ENCODE results near the gene SYNE1.

The SYNE1 gene

GRCh38 chr6:152598421-152598820 lies 38.7 kb downstream of the SYNE1 start:
- TF ChIP-seq POLR2A (IDR thresholded peaks at IDR 0.05; ENCODE audit: low read length) (no peak), GATA1 (IDR thresholded peaks at IDR 0.05; ENCODE audit: low read depth, low read length) (no peak)
- no peak for DNase-seq

- no peak for TF ChIP-seq GATA1 (IDR thresholded peaks at IDR 0.05; ENCODE audit: low read depth, low read length)
- DNase-seq: no peak
Measured at GRCh38 chr6:152596726-152597125, 40.4 kb downstream of the SYNE1 start.

GRCh38 chr6:152595499-152595898 lies 41.7 kb downstream of the SYNE1 start:
- TF ChIP-seq POLR2A (IDR thresholded peaks at IDR 0.05; ENCODE audit: low read length): no peak
- no peak for DNase-seq

GRCh38 chr6:152594701-152595100 lies 42.5 kb downstream of the SYNE1 start:
- TF ChIP-seq GATA1 (IDR thresholded peaks at IDR 0.05; ENCODE audit: low read depth, low read length) (no peak), POLR2A (IDR thresholded peaks at IDR 0.05; ENCODE audit: low read length) (no peak)
- DNase-seq: no peak

- TF ChIP-seq GATA1 (IDR thresholded peaks at IDR 0.05; ENCODE audit: low read depth, low read length): no peak
- no peak for TF ChIP-seq POLR2A (IDR thresholded peaks at IDR 0.05; ENCODE audit: low read length)
- no peak for DNase-seq
Measured at GRCh38 chr6:152588456-152588855, 48.7 kb downstream of the SYNE1 start.

- no peak for DNase-seq
- TF ChIP-seq GATA1 (IDR thresholded peaks at IDR 0.05; ENCODE audit: low read depth, low read length) (no peak), POLR2A (IDR thresholded peaks at IDR 0.05; ENCODE audit: low read length) (no peak)
Measured at GRCh38 chr6:152587473-152587872, 49.7 kb downstream of the SYNE1 start.

GRCh38 chr6:152585236-152585635 lies 51.9 kb downstream of the SYNE1 start:
- TF ChIP-seq GATA1 (IDR thresholded peaks at IDR 0.05; ENCODE audit: low read depth, low read length) (no peak), POLR2A (IDR thresholded peaks at IDR 0.05; ENCODE audit: low read length) (no peak)
- no peak for DNase-seq

GRCh38 chr6:152583888-152584287 lies 53.3 kb downstream of the SYNE1 start:
- TF ChIP-seq GATA1 (IDR thresholded peaks at IDR 0.05; ENCODE audit: low read depth, low read length) (no peak), POLR2A (IDR thresholded peaks at IDR 0.05; ENCODE audit: low read length) (no peak)
- DNase-seq: no peak

GRCh38 chr6:152576525-152576924 lies 60.6 kb downstream of the SYNE1 start:
- no peak for DNase-seq
- no peak for TF ChIP-seq POLR2A (IDR thresholded peaks at IDR 0.05; ENCODE audit: low read length)
- TF ChIP-seq GATA1 (IDR thresholded peaks at IDR 0.05; ENCODE audit: low read depth, low read length): no peak

GRCh38 chr6:152575621-152576150 lies 61.5 kb downstream of the SYNE1 start:
- no peak for TF ChIP-seq GATA1 (IDR thresholded peaks at IDR 0.05; ENCODE audit: low read depth, low read length)
- TF ChIP-seq POLR2A (IDR thresholded peaks at IDR 0.05; ENCODE audit: low read length): no peak

GRCh38 chr6:152575161-152575560 lies 62.0 kb downstream of the SYNE1 start:
- no peak for DNase-seq
- no peak for TF ChIP-seq POLR2A (IDR thresholded peaks at IDR 0.05; ENCODE audit: low read length)
- no peak for TF ChIP-seq GATA1 (IDR thresholded peaks at IDR 0.05; ENCODE audit: low read depth, low read length)

More at GRCh38 chr6:152575621-152576150, 61.5 kb downstream of the SYNE1 start:
- DNase-seq: no peak

GRCh38 chr6:152573762-152574161 lies 63.4 kb downstream of the SYNE1 start:
- DNase-seq: no peak
- TF ChIP-seq GATA1 (IDR thresholded peaks at IDR 0.05; ENCODE audit: low read depth, low read length) (no peak), POLR2A (IDR thresholded peaks at IDR 0.05; ENCODE audit: low read length) (no peak)

GRCh38 chr6:152572338-152573088 lies 64.6 kb downstream of the SYNE1 start:
- no peak for DNase-seq
- TF ChIP-seq GATA1 (IDR thresholded peaks at IDR 0.05; ENCODE audit: low read depth, low read length) (no peak), POLR2A (IDR thresholded peaks at IDR 0.05; ENCODE audit: low read length) (no peak)

GRCh38 chr6:152571943-152572337 lies 65.2 kb downstream of the SYNE1 start:
- no peak for DNase-seq
- TF ChIP-seq POLR2A (IDR thresholded peaks at IDR 0.05; ENCODE audit: low read length): no peak
- TF ChIP-seq GATA1 (IDR thresholded peaks at IDR 0.05; ENCODE audit: low read depth, low read length): no peak

- no peak for DNase-seq
- TF ChIP-seq GATA1 (IDR thresholded peaks at IDR 0.05; ENCODE audit: low read depth, low read length) (no peak), POLR2A (IDR thresholded peaks at IDR 0.05; ENCODE audit: low read length) (no peak)
Measured at GRCh38 chr6:152571089-152571488, 66.1 kb downstream of the SYNE1 start.

All from erythroblast (primary cell).